Measurements from ENCODE around the gene MGAT4B. TPM values are rescaled to one million over a fixed set of nuclear protein-coding genes. Genes with fewer than 3 reads are reported as not detected.

The MGAT4B gene
- total RNA-seq, 1 donor from 2014 or later, result 207 TPM

- intact Hi-C loops (cut with DNase I), result no loop called here
- no peak for DNase-seq (ENCODE audit: low spot score in 2 of 2)
- Histone ChIP-seq H3K4me1 (peaks cover 0 to 2% of the 10 kb centered on the region in 2 donors), H3K27me3 (no peaks in the 10 kb centered on the region), H3K36me3 (peaks cover 83 to 88% of the 10 kb centered on the region in 2 donors), H3K4me3 (no peak overlapping the region), H3K27ac (no peak overlapping the region), H3K9me3 (no peaks in the 10 kb centered on the region)
- TF ChIP-seq, protein P1, sequence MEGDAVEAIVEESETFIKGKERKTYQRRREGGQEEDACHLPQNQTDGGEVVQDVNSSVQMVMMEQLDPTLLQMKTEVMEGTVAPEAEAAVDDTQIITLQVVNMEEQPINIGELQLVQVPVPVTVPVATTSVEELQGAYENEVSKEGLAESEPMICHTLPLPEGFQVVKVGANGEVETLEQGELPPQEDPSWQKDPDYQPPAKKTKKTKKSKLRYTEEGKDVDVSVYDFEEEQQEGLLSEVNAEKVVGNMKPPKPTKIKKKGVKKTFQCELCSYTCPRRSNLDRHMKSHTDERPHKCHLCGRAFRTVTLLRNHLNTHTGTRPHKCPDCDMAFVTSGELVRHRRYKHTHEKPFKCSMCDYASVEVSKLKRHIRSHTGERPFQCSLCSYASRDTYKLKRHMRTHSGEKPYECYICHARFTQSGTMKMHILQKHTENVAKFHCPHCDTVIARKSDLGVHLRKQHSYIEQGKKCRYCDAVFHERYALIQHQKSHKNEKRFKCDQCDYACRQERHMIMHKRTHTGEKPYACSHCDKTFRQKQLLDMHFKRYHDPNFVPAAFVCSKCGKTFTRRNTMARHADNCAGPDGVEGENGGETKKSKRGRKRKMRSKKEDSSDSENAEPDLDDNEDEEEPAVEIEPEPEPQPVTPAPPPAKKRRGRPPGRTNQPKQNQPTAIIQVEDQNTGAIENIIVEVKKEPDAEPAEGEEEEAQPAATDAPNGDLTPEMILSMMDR (IDR thresholded peaks at IDR 0.05), result no peak
Observed at GRCh38 chr5:179834120-179834519, 27.5 kb upstream of the MGAT4B start.

- H3K4me1 ChIP-seq, result peaks cover 0 to 4% of the 10 kb centered on the region in 2 donors
- no peaks in the 10 kb centered on the region for H3K9me3 ChIP-seq
- peaks cover 86 to 90% of the 10 kb centered on the region in 2 donors for H3K36me3 ChIP-seq
- H3K27me3 ChIP-seq, result no peaks in the 10 kb centered on the region
- intact Hi-C loops (cut with DNase I), result no loop called here
- DNase-seq (ENCODE audit: low spot score in 2 of 2), result no peak
- TF ChIP-seq, protein P1 (IDR thresholded peaks at IDR 0.05), result no peak
- H3K4me3 ChIP-seq, result no peak overlapping the region
- no peak overlapping the region for H3K27ac ChIP-seq
Observed at GRCh38 chr5:179833709-179834070, 27.0 kb upstream of the MGAT4B start.

DNA sequence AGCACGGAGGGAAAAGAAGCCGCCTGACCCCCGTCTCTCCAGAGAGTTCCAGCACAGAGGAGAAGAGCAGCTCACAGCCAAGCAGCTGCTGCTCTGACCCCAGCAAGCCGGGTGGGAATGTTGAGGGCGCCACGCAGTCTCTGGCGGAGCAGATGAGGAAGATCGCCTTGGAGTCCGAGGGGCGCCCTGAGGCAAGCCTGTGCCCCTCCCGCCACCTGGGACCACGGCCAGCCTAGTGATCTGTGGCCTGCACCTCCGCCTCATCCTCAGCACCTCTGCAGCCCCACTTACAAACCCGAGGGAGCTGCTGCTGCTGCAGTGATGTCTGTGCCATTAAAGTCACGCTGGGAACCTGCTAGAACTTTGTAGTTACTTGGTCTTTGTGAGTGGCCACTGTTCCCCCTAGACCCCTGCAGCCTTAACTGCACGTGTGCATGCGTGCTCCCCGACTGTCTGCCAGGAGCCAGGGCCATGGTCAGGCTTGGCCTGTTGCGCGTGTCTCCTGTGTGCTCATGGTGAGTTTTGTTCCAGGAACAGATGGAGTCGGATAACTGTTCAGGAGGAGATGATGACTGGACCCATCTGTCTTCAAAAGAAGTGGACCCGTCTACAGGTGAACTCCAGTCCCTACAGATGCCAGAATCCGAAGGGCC is 26.5 kb upstream of the MGAT4B start:
- peaks cover 86 to 90% of the 10 kb centered on the region in 2 donors for H3K36me3 ChIP-seq
- no peaks in the 10 kb centered on the region for H3K9me3 ChIP-seq
- intact Hi-C loops (cut with DNase I), result no loop called here
- DNase-seq (ENCODE audit: low spot score in 2 of 2), result no peak
- no peak overlapping the region for H3K4me3 ChIP-seq
- TF ChIP-seq, protein P1 (IDR thresholded peaks at IDR 0.05), result no peak
- peaks cover 0 to 4% of the 10 kb centered on the region in 2 donors for H3K4me1 ChIP-seq
- no peak overlapping the region for H3K27ac ChIP-seq
- H3K27me3 ChIP-seq, result no peaks in the 10 kb centered on the region

DNA sequence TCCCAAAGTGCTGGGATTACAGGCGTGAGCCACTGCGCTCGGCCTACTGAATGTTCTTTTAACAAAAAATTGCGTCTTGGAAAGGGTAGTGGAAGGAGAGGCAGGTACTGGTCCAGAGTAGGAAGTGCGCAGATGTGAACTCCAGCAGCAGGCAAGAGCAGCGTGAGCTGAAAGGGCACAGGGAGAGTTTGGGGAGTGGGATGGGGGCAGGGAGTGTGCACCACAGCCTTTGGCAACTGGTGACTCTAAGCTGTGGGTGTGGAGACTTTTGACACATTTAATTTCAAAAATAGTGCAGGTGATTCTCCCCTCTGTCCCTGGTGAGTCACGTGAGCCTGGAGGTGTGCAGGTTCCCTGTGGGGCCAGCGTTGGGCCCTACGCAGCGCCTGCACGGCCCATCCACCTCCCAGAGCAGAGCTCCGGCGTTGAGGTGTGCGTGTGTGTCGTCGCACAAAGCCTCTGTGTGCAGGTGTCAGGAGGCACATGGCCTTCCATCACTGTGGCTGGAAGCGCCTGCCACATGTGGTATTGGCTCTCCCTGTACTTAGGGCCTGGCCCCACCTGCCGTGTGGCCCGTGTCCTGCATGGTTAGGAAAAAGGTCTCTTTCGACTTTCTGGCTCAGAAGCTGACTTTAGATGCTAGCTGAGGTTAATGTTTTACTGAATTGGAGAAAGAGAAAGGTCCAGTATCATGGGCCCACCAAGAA is 25.5 kb upstream of the MGAT4B start:
- intact Hi-C loops (cut with DNase I), result no loop called here
- Histone ChIP-seq H3K4me3 (no peak overlapping the region), H3K36me3 (peaks cover 86 to 90% of the 10 kb centered on the region in 2 donors), H3K9me3 (no peaks in the 10 kb centered on the region), H3K27ac (no peak overlapping the region), H3K4me1 (peaks cover 0 to 10% of the 10 kb centered on the region in 2 donors), H3K27me3 (no peaks in the 10 kb centered on the region)
- TF ChIP-seq, protein P1 (IDR thresholded peaks at IDR 0.05), result no peak
- DNase-seq (ENCODE audit: low spot score in 2 of 2), result no peak

DNA sequence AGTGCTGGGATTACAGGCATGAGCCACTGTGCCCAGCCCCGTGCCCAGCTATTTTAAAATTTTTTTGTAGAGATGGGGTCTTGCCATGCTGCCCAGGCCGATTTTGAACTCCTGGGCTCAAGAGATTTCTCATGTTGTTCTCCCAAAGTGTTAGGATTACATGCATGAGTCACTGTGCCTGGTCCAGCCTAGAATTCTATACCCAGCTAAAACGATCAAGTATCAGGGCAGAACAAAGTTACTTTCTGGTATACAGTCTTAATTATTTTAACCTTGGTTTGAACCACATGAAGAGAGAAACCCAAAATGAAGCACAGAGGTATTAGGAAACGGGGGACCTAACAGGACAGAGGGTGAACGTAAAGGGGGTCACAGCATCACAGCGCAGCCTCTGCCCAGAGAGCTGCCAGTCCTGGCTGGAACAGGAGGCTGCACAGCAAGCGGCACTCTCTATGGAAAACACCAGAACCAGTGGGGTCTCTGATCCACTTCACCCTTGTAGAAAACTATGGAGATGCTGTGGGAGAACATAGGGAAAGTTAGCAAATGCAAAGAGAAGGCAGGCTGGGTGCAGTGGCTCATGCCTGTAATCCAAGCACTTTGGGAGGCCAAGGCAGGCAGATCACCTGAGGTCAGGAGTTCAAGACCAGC is 24.3 kb upstream of the MGAT4B start:
- peaks cover 86 to 90% of the 10 kb centered on the region in 2 donors for H3K36me3 ChIP-seq
- peaks cover 0 to 10% of the 10 kb centered on the region in 2 donors for H3K4me1 ChIP-seq
- intact Hi-C loops (cut with DNase I), result no loop called here
- TF ChIP-seq, protein P1 (IDR thresholded peaks at IDR 0.05), result no peak
- no peak for DNase-seq (ENCODE audit: low spot score in 2 of 2)
- H3K4me3 ChIP-seq, result no peak overlapping the region
- H3K27ac ChIP-seq, result no peak overlapping the region
- no peaks in the 10 kb centered on the region for H3K9me3 ChIP-seq
- H3K27me3 ChIP-seq, result no peaks in the 10 kb centered on the region
